Ishikawa (cell line): ENCODE results near the gene SUPT5H.

Experiments
- CEBPB ChIP-seq: IDR thresholded peaks from 2 replicates; pipeline ENCODE4 v1.6.1; 2012
- EP300 ChIP-seq: IDR thresholded peaks from 2 replicates; pipeline ENCODE4 v1.6.1; 2012; ENCODE audit warnings: borderline replicate concordance
- RAD21 ChIP-seq: IDR thresholded peaks from 2 replicates; pipeline ENCODE4 v1.6.1; 2012; ENCODE audit warnings: low read depth
- TAF1 ChIP-seq: IDR thresholded peaks from 2 replicates; pipeline ENCODE4 v1.6.1; 2012; ENCODE audit warnings: low read depth, mild to moderate bottlenecking
- TCF12 ChIP-seq: IDR thresholded peaks from 2 replicates; pipeline ENCODE4 v1.6.1; 2012; ENCODE audit warnings: low read depth
- YY1 ChIP-seq: IDR thresholded peaks from 2 replicates; pipeline ENCODE4 v1.6.1; 2012; ENCODE audit warnings: low read depth
- TF ChIP-seq, protein P1 (sequence below): IDR thresholded peaks from 2 replicates; pipeline ENCODE4 v1.6.1; 2012; ENCODE audit warnings: low read depth, mild to moderate bottlenecking
- TF ChIP-seq, protein P2 (sequence below): IDR thresholded peaks from 2 replicates; pipeline ENCODE4 v1.6.1; 2012

- no peak for TF ChIP-seq CEBPB
- no peak for TF ChIP-seq TCF12
- no peak for TF ChIP-seq EP300
- TF ChIP-seq, protein P1, sequence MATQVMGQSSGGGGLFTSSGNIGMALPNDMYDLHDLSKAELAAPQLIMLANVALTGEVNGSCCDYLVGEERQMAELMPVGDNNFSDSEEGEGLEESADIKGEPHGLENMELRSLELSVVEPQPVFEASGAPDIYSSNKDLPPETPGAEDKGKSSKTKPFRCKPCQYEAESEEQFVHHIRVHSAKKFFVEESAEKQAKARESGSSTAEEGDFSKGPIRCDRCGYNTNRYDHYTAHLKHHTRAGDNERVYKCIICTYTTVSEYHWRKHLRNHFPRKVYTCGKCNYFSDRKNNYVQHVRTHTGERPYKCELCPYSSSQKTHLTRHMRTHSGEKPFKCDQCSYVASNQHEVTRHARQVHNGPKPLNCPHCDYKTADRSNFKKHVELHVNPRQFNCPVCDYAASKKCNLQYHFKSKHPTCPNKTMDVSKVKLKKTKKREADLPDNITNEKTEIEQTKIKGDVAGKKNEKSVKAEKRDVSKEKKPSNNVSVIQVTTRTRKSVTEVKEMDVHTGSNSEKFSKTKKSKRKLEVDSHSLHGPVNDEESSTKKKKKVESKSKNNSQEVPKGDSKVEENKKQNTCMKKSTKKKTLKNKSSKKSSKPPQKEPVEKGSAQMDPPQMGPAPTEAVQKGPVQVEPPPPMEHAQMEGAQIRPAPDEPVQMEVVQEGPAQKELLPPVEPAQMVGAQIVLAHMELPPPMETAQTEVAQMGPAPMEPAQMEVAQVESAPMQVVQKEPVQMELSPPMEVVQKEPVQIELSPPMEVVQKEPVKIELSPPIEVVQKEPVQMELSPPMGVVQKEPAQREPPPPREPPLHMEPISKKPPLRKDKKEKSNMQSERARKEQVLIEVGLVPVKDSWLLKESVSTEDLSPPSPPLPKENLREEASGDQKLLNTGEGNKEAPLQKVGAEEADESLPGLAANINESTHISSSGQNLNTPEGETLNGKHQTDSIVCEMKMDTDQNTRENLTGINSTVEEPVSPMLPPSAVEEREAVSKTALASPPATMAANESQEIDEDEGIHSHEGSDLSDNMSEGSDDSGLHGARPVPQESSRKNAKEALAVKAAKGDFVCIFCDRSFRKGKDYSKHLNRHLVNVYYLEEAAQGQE: no peak
- no peak for TF ChIP-seq YY1
- no peak for TF ChIP-seq RAD21
- TF ChIP-seq TAF1: no peak
- TF ChIP-seq, protein P2, sequence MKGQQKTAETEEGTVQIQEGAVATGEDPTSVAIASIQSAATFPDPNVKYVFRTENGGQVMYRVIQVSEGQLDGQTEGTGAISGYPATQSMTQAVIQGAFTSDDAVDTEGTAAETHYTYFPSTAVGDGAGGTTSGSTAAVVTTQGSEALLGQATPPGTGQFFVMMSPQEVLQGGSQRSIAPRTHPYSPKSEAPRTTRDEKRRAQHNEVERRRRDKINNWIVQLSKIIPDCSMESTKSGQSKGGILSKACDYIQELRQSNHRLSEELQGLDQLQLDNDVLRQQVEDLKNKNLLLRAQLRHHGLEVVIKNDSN: no peak
Observed at GRCh38 chr19:39444598-39445195, 685 bp upstream of the SUPT5H start.
